HEK293T (cell line): ENCODE results near the gene PRDM9.

Source experiments
- ARNT ChIP-seq: fragments of 450-650 bp; IDR thresholded peaks from 2 replicates; pipeline ENCODE4 v1.6.1; 2017; ENCODE audit warnings: mild to moderate bottlenecking
- FOXK2 ChIP-seq: fragments of 450-650 bp; IDR thresholded peaks from 2 replicates; pipeline ENCODE4 v1.6.1; 2016; ENCODE audit warnings: mild to moderate bottlenecking
- FOXM1 ChIP-seq: fragments of 450-650 bp; IDR thresholded peaks from 2 replicates; pipeline ENCODE4 v1.6.1; 2017; ENCODE audit warnings: mild to moderate bottlenecking, borderline replicate concordance
- HDGF ChIP-seq: fragments of 450-650 bp; IDR thresholded peaks from 2 replicates; pipeline ENCODE4 v1.6.1; 2017; ENCODE audit warnings: antibody characterized with exemption, borderline replicate concordance
- NFRKB ChIP-seq: fragments of 450-650 bp; IDR thresholded peaks from 2 replicates; pipeline ENCODE4 v1.6.1; 2016; ENCODE audit warnings: mild to moderate bottlenecking, moderate library complexity
- SUZ12 ChIP-seq: fragments of 450-650 bp; IDR thresholded peaks from 2 replicates; pipeline ENCODE4 v1.6.1; 2016; ENCODE audit warnings: mild to moderate bottlenecking
- TARDBP ChIP-seq: fragments of 450-650 bp; IDR thresholded peaks from 2 replicates; pipeline ENCODE4 v1.6.1; 2016

DNA sequence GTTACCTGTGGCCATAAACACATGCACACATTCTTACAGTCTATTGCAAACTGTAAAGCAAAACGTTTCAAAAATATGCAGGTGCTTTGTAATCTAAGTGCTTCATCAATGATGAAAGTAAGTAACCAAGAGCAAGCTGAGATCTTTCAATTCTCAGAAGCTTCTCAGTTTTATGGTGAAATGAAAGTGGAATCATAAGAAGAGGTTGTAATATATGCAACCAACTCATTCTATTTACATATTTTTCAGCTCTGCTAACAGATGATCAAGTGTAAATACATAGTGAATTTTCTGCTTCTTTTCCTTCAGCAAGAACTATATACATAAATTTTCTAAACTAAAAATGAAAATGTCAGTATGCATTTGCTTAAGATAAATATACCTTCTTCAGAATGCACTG is 33.1 kb upstream of the PRDM9 start:
- TF ChIP-seq ARNT = no peak
- TF ChIP-seq NFRKB = no peak
- TF ChIP-seq TARDBP = no peak
- TF ChIP-seq FOXM1 = no peak
- no peak for TF ChIP-seq FOXK2
- TF ChIP-seq HDGF = no peak
- no peak for TF ChIP-seq SUZ12
